ENCODE measurements around the gene URB2. TPM values are rescaled to one million over a fixed set of nuclear protein-coding genes. Genes with fewer than 3 reads are reported as not detected.

The URB2 gene
- total and polyA plus RNA-seq, 2 donors (not counting 3 experiments of a cell fraction or from before 2014, with no cell fraction given): 4.7 to 12.4 TPM

- Histone ChIP-seq H3K4me3 (replicated peaks in 1 of 3; ENCODE audit: insufficient read depth in 1 of 3, low read depth in 1 of 3, low read length in 3 of 3) (no peak overlapping the region), H3K9me1 (replicated peaks; ENCODE audit: control insufficient read depth, extremely low read depth, insufficient read depth, low read length) (no peaks in the 10 kb centered on the region), H4K20me1 (replicated peaks; ENCODE audit: control insufficient read depth, extremely low read depth, insufficient read depth, low read length) (no peaks in the 10 kb centered on the region), H3K79me2 (ENCODE audit: control insufficient read depth, insufficient read depth, low read length) (no peaks in the 10 kb centered on the region), H3K27me3 (ENCODE audit: control insufficient read depth in 2 of 2, insufficient read depth in 2 of 2, low read length in 2 of 2) (no peaks in the 10 kb centered on the region), H2AFZ (ENCODE audit: low read depth, low read length) (no peak overlapping the region), H3K36me3 (ENCODE audit: control insufficient read depth in 2 of 2, extremely low read depth in 1 of 2, insufficient read depth in 2 of 2, low read length in 2 of 2) (no peaks in the 10 kb centered on the region), H3K4me2 (ENCODE audit: insufficient read depth, low read length) (no peak overlapping the region), H3K27ac (ENCODE audit: insufficient read depth, low read depth, low read length) (no peak overlapping the region), H3K9ac (replicated peaks; ENCODE audit: extremely low read depth, insufficient read depth, low read length) (no peak overlapping the region), H3K9me3 (replicated peaks; ENCODE audit: control insufficient read depth, insufficient read depth, low read length) (no peaks in the 10 kb centered on the region), H3K4me1 (ENCODE audit: control insufficient read depth, extremely low read depth, insufficient read depth, low read length) (no peaks in the 10 kb centered on the region)
- FAIRE-seq: no peak
- no peak for DNase-seq (ENCODE audit: low read depth, low spot score)
- dilution Hi-C loops (cut with MboI; ENCODE audit: extremely low pct_ligation_motif_present, low sequenced_read_pairs) (no loop called here), intact Hi-C loops (cut with micrococcal nuclease) (no loop called here)
- BruUV-seq (replicated peaks): no TSS peak
- CTCF ChIA-PET: interaction anchor here (0.5 kb wide), 1 partner anchor 12 kb away, joined by 3 read pairs; no protein-coding TSS in a partner anchor
- TF ChIP-seq POLR2A (IDR thresholded peaks at IDR 0.05; ENCODE audit: low read depth, low read length) (no peak), POLR2AphosphoS5 (IDR thresholded peaks at IDR 0.05; ENCODE audit: insufficient read depth, low read depth, low read length) (no peak)
- POLR2A ChIA-PET: interaction anchor here (0.6 kb wide), 1 partner anchor 488 kb away, joined by 3 read pairs; no protein-coding TSS in a partner anchor
Measured at GRCh38 chr1:229585338-229585737, 40.7 kb upstream of the URB2 start.

GRCh38 chr1:229590119-229590518 is 35.9 kb upstream of the URB2 start:
- ChIA-PET POLR2A (no interaction called here), CTCF (interaction anchor here (1.2 kb wide), 1 partner anchor 10 kb away, joined by 3 read pairs; no protein-coding TSS in a partner anchor)
- Histone ChIP-seq H3K27ac (ENCODE audit: insufficient read depth, low read depth, low read length) (no peak overlapping the region), H2AFZ (ENCODE audit: low read depth, low read length) (no peak overlapping the region), H3K27me3 (ENCODE audit: control insufficient read depth in 2 of 2, insufficient read depth in 2 of 2, low read length in 2 of 2) (no peaks in the 10 kb centered on the region), H3K9me1 (replicated peaks; ENCODE audit: control insufficient read depth, extremely low read depth, insufficient read depth, low read length) (no peaks in the 10 kb centered on the region), H3K79me2 (ENCODE audit: control insufficient read depth, insufficient read depth, low read length) (no peaks in the 10 kb centered on the region), H4K20me1 (replicated peaks; ENCODE audit: control insufficient read depth, extremely low read depth, insufficient read depth, low read length) (no peaks in the 10 kb centered on the region), H3K4me3 (replicated peaks in 1 of 3; ENCODE audit: insufficient read depth in 1 of 3, low read depth in 1 of 3, low read length in 3 of 3) (no peak overlapping the region), H3K4me2 (ENCODE audit: insufficient read depth, low read length) (no peak overlapping the region), H3K36me3 (ENCODE audit: control insufficient read depth in 2 of 2, extremely low read depth in 1 of 2, insufficient read depth in 2 of 2, low read length in 2 of 2) (peaks cover 0 to 13% of the 10 kb centered on the region in 2 experiments), H3K9ac (replicated peaks; ENCODE audit: extremely low read depth, insufficient read depth, low read length) (no peak overlapping the region), H3K4me1 (ENCODE audit: control insufficient read depth, extremely low read depth, insufficient read depth, low read length) (no peaks in the 10 kb centered on the region), H3K9me3 (replicated peaks; ENCODE audit: control insufficient read depth, insufficient read depth, low read length) (no peaks in the 10 kb centered on the region)
- no peak for TF ChIP-seq CTCF (IDR thresholded peaks at IDR 0.05; ENCODE audit: extremely low read depth in 1 of 2, insufficient read depth in 1 of 2, low read depth in 1 of 2, low read length in 2 of 2)
- no peak for TF ChIP-seq POLR2AphosphoS5 (IDR thresholded peaks at IDR 0.05; ENCODE audit: insufficient read depth, low read depth, low read length)
- TF ChIP-seq MAX (IDR thresholded peaks at IDR 0.05; ENCODE audit: insufficient read depth, insufficient read length): no peak
- no peak for TF ChIP-seq POLR2A (IDR thresholded peaks at IDR 0.05; ENCODE audit: low read depth, low read length)
- no peak for TF ChIP-seq EZH2 (IDR thresholded peaks at IDR 0.05; ENCODE audit: borderline replicate concordance, low read depth, low read length, severe bottlenecking)
- TF ChIP-seq MYC (IDR thresholded peaks at IDR 0.05; ENCODE audit: low read depth, low read length): no peak
- TF ChIP-seq FOS (IDR thresholded peaks at IDR 0.05; ENCODE audit: borderline replicate concordance, insufficient read depth, low read length): no peak
- no peak for TF ChIP-seq GATA2 (IDR thresholded peaks at IDR 0.05; ENCODE audit: insufficient read depth, insufficient read length, low read depth, low read length)
- no peak for TF ChIP-seq JUN (IDR thresholded peaks at IDR 0.05; ENCODE audit: borderline replicate concordance, insufficient read depth, insufficient read length, low read depth)
- dilution Hi-C loops (cut with MboI; ENCODE audit: extremely low pct_ligation_motif_present, low sequenced_read_pairs) (no loop called here), intact Hi-C loops (cut with micrococcal nuclease) (no loop called here)
- DNase-seq (ENCODE audit: low read depth, low spot score): no peak
- FAIRE-seq: no peak
- BruUV-seq (replicated peaks): no TSS peak

All from endothelial cell of umbilical vein (primary cell).